ENCODE measurements around the gene MITF. TPM values are rescaled to one million over a fixed set of nuclear protein-coding genes. Genes with fewer than 3 reads are reported as not detected.

MITF gene
- total RNA-seq, 1 donor from 2014 or later, result 19.4 TPM

- Mint-ChIP-seq H3K4me1 (ENCODE audit: low read depth) (peaks cover 12% of the 10 kb centered on the region), H3K27me3 (no peaks in the 10 kb centered on the region), H3K4me3 (ENCODE audit: low read depth) (no peak overlapping the region), H3K9me3 (ENCODE audit: low read depth) (no peaks in the 10 kb centered on the region), H3K36me3 (ENCODE audit: insufficient read depth) (no peaks in the 10 kb centered on the region), H3K27ac (no peak overlapping the region)
- DNase-seq (ENCODE audit: low spot score, unreplicated experiment), result no peak
- no peak for TF ChIP-seq CTCF (IDR thresholded peaks at IDR 0.05; ENCODE audit: unreplicated experiment)
These were observed 153.4 kb downstream of the MITF start for GRCh38 chr3:69892706-69893105.

GRCh38 chr3:69893274-69893673, 154.0 kb downstream of the MITF start:
- Mint-ChIP-seq H3K36me3 (ENCODE audit: insufficient read depth) (no peaks in the 10 kb centered on the region), H3K4me1 (ENCODE audit: low read depth) (peaks cover 11% of the 10 kb centered on the region), H3K9me3 (ENCODE audit: low read depth) (no peaks in the 10 kb centered on the region), H3K27ac (no peak overlapping the region), H3K27me3 (no peaks in the 10 kb centered on the region), H3K4me3 (ENCODE audit: low read depth) (no peak overlapping the region)
- TF ChIP-seq CTCF (IDR thresholded peaks at IDR 0.05; ENCODE audit: unreplicated experiment), result no peak
- DNase-seq (ENCODE audit: low spot score, unreplicated experiment), result no peak

GRCh38 chr3:69896095-69896494, 156.8 kb downstream of the MITF start:
- no peak overlapping the region for H3K4me3 Mint-ChIP-seq (ENCODE audit: low read depth)
- H3K36me3 Mint-ChIP-seq (ENCODE audit: insufficient read depth), result no peaks in the 10 kb centered on the region
- no peak overlapping the region for H3K27ac Mint-ChIP-seq
- DNase-seq (ENCODE audit: low spot score, unreplicated experiment), result no peak
- H3K27me3 Mint-ChIP-seq, result no peaks in the 10 kb centered on the region
- H3K4me1 Mint-ChIP-seq (ENCODE audit: low read depth), result peaks cover 10% of the 10 kb centered on the region
- no peaks in the 10 kb centered on the region for H3K9me3 Mint-ChIP-seq (ENCODE audit: low read depth)
- no peak for TF ChIP-seq CTCF (IDR thresholded peaks at IDR 0.05; ENCODE audit: unreplicated experiment)

- Mint-ChIP-seq H3K27ac (no peak overlapping the region), H3K4me1 (ENCODE audit: low read depth) (peaks cover 2% of the 10 kb centered on the region), H3K4me3 (ENCODE audit: low read depth) (no peak overlapping the region), H3K9me3 (ENCODE audit: low read depth) (no peaks in the 10 kb centered on the region), H3K36me3 (ENCODE audit: insufficient read depth) (no peaks in the 10 kb centered on the region), H3K27me3 (no peaks in the 10 kb centered on the region)
- no peak for DNase-seq (ENCODE audit: low spot score, unreplicated experiment)
- TF ChIP-seq CTCF (IDR thresholded peaks at IDR 0.05; ENCODE audit: unreplicated experiment), result no peak
These were observed 161.1 kb downstream of the MITF start for GRCh38 chr3:69900331-69900730.

- Mint-ChIP-seq H3K27ac (no peak overlapping the region), H3K4me1 (ENCODE audit: low read depth) (peaks cover 6% of the 10 kb centered on the region), H3K4me3 (ENCODE audit: low read depth) (no peak overlapping the region), H3K9me3 (ENCODE audit: low read depth) (no peaks in the 10 kb centered on the region), H3K27me3 (no peaks in the 10 kb centered on the region), H3K36me3 (ENCODE audit: insufficient read depth) (no peaks in the 10 kb centered on the region)
- no peak for TF ChIP-seq CTCF (IDR thresholded peaks at IDR 0.05; ENCODE audit: unreplicated experiment)
- DNase-seq (ENCODE audit: low spot score, unreplicated experiment), result no peak
These were observed 162.5 kb downstream of the MITF start for GRCh38 chr3:69901802-69902201.

All from progenitor cell of endocrine pancreas (in vitro differentiated cells).